Peyer's patch (tissue), 4 donors: Measurements from ENCODE around the gene NOTCH3.

ENCODE experiments used
- CTCF ChIP-seq, 6 experiments: fragments of 450-650 bp in 4 of 6; fragments of 200-600 bp in 2 of 6; sonication (generic) in 1 of 6; IDR thresholded peaks; one replicate each; pipeline ENCODE4 v1.5.1; 2017 to 2019; ENCODE audit warnings: antibody characterized with exemption in 6 of 6, mild to moderate bottlenecking in 3 of 6, moderate library complexity in 1 of 6
- POLR2A ChIP-seq, 2 donors: fragments of 450-650 bp; IDR thresholded peaks; one replicate each; pipeline ENCODE4 v1.5.1; 2017; ENCODE audit warnings: antibody characterized with exemption in 2 of 2, mild to moderate bottlenecking in 2 of 2, moderate library complexity in 2 of 2

GRCh38 chr19:15154002-15154612 is 46.7 kb downstream of the NOTCH3 start:
- TF ChIP-seq POLR2A (IDR thresholded peaks at IDR 0.05), result no peak
- TF ChIP-seq CTCF (IDR thresholded peaks at IDR 0.05), result peak in 5 of 6 experiments; percentile 8 to 44 (median 29)
